OCI-LY7 (cell line): ENCODE results near the gene LRFN5. TPM values are rescaled to one million over a fixed set of nuclear protein-coding genes. Genes with fewer than 3 reads are reported as not detected.
"Not testable (repeated sequence)": the region's sequence is repeated elsewhere in the genome, so short reads cannot be mapped to it uniquely, and the experiment has no call there.

Experiments used
- BruUV-seq: library from RNA; stranded (reverse); fragments of 400-500 nt; replicated peaks from 2 replicates; lab custom pipeline; 2021; lab: Mats Ljungman, UMichigan
- CTCF ChIA-PET: fragments of 300-600 bp; sonication (Branson Sonifier 250); formaldehyde crosslinking; loops from one replicate; lab custom pipeline; 2022; ENCODE audit warnings: antibody characterized with exemption; ENCODE audit not compliant: unreplicated experiment; lab: Charles Lee
- POLR2A ChIA-PET: fragments of 300-600 bp; sonication (Branson Sonifier 250); formaldehyde crosslinking; loops from one replicate; lab custom pipeline; 2022; ENCODE audit warnings: antibody characterized with exemption; lab: Charles Lee
- DNase-seq: peaks from one replicate; pipeline ENCODE4 v3.0.0-alpha.2; 2015; ENCODE audit warnings: low spot score
- H2AFZ ChIP-seq: fragments of 200-600 bp; sonication (generic), shearing (Covaris generic); 2 replicates; pipeline ENCODE4 v1.6.1; 2014; ENCODE audit warnings: mild to moderate bottlenecking, antibody characterized with exemption, low read length, moderate library complexity
- H3K27ac ChIP-seq: fragments of 200-600 bp; sonication (generic); 2 replicates; pipeline ENCODE4 v1.5.1; 2014; ENCODE audit warnings: mixed run types, low read depth, mild to moderate bottlenecking, moderate library complexity, low read length, inconsistent platforms; ENCODE audit not compliant: poor library complexity, severe bottlenecking
- H3K36me3 ChIP-seq: fragments of 200-600 bp; sonication (generic); 2 replicates; pipeline ENCODE4 v1.6.1; 2014; ENCODE audit warnings: mild to moderate bottlenecking, antibody characterized with exemption, low read length, moderate library complexity, mixed read lengths; ENCODE audit not compliant: insufficient read depth
- H3K4me1 ChIP-seq: fragments of 200-600 bp; sonication (generic); 2 replicates; pipeline ENCODE4 v1.5.1; 2014; ENCODE audit warnings: mild to moderate bottlenecking, low read length; ENCODE audit not compliant: insufficient read depth, poor library complexity, severe bottlenecking
- H3K4me2 ChIP-seq: fragments of 200-600 bp; sonication (generic); 2 replicates; pipeline ENCODE4 v1.6.1; 2014; ENCODE audit warnings: mild to moderate bottlenecking, low read length
- H3K4me3 ChIP-seq: fragments of 200-600 bp; sonication (generic); 2 replicates; pipeline ENCODE4 v1.5.1; 2014; ENCODE audit warnings: mild to moderate bottlenecking, low read depth, low read length; ENCODE audit not compliant: poor library complexity, severe bottlenecking
- H3K79me2 ChIP-seq: fragments of 200-600 bp; sonication (generic); 2 replicates; pipeline ENCODE4 v1.6.1; 2016; ENCODE audit warnings: low read depth, mild to moderate bottlenecking, low read length, moderate library complexity, mixed read lengths; ENCODE audit not compliant: insufficient read depth
- H3K9me2 ChIP-seq: fragments of 200-600 bp; sonication (generic); 2 replicates; pipeline ENCODE4 v1.6.1; 2016; ENCODE audit warnings: mild to moderate bottlenecking, low read length, mixed read lengths; ENCODE audit not compliant: insufficient read depth
- H3K9me3 ChIP-seq: fragments of 200-600 bp; sonication (generic); 2 replicates; pipeline ENCODE4 v1.6.1; 2014; ENCODE audit warnings: mild to moderate bottlenecking, mixed run types, low read length, mixed read lengths
- H4K20me1 ChIP-seq: fragments of 200-600 bp; sonication (generic); 2 replicates; pipeline ENCODE4 v1.6.1; 2014; ENCODE audit warnings: mild to moderate bottlenecking, antibody characterized with exemption, low read length, moderate library complexity, mixed read lengths; ENCODE audit not compliant: insufficient read depth
- EZH2phosphoT487 ChIP-seq: fragments of 200-600 bp; sonication (generic); IDR thresholded peaks from 2 replicates; pipeline ENCODE4 v1.6.1; 2018; ENCODE audit warnings: low read depth, borderline replicate concordance, mild to moderate bottlenecking, mixed run types, antibody characterized with exemption, low read length, moderate library complexity, mixed read lengths
- intact Hi-C: fragments of 100-400 bp; cut with micrococcal nuclease; formaldehyde crosslinking; loops from one replicate; pipeline ENCODE4 v1.10.0; 2022; ENCODE audit not compliant: unreplicated experiment
- total RNA-seq, 2 experiments: library from RNA; depleted of rRNA in 1 of 2; stranded (reverse); fragments of >200 nt in 1 of 2; shearing (Covaris generic) in 1 of 2; gene quantifications; 2 replicates each; pipeline ENCODE4 v1.2.3, GENCODE V29; 2014 to 2022
- TF ChIP-seq, protein P1 (sequence below): fragments of 200-600 bp; sonication (generic); conservative IDR thresholded peaks from 2 replicates; pipeline ENCODE4 v1.5.1; 2014; ENCODE audit warnings: mild to moderate bottlenecking, antibody characterized with exemption, low read length, moderate library complexity, mixed read lengths

The LRFN5 gene
- total RNA-seq, 2 experiments from 2014 or later: not detected

DNA sequence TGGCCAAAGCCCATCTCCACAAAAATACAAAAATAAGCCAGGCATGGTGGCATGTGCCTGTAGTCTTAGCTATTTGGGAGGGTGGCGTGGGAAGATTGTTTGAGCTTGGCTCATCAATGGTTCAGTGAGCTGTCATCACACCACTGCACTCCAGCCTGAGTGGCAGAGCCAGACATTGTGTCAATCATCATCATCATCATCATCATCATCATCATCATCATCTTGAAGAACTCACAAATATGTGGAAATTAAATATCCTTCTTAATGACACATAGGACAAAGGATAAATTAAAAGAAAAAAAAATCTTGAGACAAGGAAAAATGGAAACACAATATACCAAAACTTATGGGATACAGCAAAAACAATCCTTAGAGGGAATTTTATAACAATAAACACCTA lies 132.5 kb downstream of the LRFN5 start:
- Histone ChIP-seq H3K4me2 (no peak overlapping the region), H4K20me1 (no peaks in the 10 kb centered on the region), H3K4me3 (no peak overlapping the region), H3K79me2 (no peaks in the 10 kb centered on the region), H3K9me3 (no peaks in the 10 kb centered on the region), H3K9me2 (no peaks in the 10 kb centered on the region), H3K27ac (no peak overlapping the region), H2AFZ (no peak overlapping the region), H3K4me1 (no peaks in the 10 kb centered on the region), H3K36me3 (no peaks in the 10 kb centered on the region)
- CTCF ChIA-PET: no interaction called here
- no peak for DNase-seq
- intact Hi-C loops: no loop called here
- TF ChIP-seq EZH2phosphoT487: no peak
- TF ChIP-seq, protein P1, sequence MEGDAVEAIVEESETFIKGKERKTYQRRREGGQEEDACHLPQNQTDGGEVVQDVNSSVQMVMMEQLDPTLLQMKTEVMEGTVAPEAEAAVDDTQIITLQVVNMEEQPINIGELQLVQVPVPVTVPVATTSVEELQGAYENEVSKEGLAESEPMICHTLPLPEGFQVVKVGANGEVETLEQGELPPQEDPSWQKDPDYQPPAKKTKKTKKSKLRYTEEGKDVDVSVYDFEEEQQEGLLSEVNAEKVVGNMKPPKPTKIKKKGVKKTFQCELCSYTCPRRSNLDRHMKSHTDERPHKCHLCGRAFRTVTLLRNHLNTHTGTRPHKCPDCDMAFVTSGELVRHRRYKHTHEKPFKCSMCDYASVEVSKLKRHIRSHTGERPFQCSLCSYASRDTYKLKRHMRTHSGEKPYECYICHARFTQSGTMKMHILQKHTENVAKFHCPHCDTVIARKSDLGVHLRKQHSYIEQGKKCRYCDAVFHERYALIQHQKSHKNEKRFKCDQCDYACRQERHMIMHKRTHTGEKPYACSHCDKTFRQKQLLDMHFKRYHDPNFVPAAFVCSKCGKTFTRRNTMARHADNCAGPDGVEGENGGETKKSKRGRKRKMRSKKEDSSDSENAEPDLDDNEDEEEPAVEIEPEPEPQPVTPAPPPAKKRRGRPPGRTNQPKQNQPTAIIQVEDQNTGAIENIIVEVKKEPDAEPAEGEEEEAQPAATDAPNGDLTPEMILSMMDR: no peak
- BruUV-seq: no TSS peak
- POLR2A ChIA-PET: no interaction called here

DNA sequence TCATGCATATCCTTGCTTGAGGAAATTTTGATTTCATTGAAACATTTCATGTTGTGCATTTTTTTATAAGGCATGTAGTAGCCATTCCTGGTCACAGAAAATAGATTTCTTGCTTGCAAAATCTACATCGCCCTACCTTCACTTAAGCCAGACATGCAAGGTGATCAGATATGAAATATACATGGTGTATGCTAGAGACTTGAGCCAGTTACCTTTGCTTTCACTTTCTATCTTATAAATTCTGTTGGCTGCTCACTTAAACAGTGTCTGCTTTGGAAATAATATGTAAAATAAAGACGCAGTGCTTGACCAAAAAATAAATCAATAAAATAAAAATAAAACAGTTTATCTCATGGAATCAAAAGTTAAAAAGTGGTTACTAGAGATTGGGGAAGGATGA lies 136.5 kb downstream of the LRFN5 start:
- H3K36me3 ChIP-seq: no peaks in the 10 kb centered on the region
- H3K4me3 ChIP-seq: no peak overlapping the region
- no peaks in the 10 kb centered on the region for H3K9me3 ChIP-seq
- TF ChIP-seq EZH2phosphoT487: no peak
- CTCF ChIA-PET: no interaction called here
- BruUV-seq: no TSS peak
- H3K4me2 ChIP-seq: no peak overlapping the region
- H4K20me1 ChIP-seq: no peaks in the 10 kb centered on the region
- intact Hi-C loops: no loop called here
- H3K79me2 ChIP-seq: no peaks in the 10 kb centered on the region
- POLR2A ChIA-PET: no interaction called here
- no peaks in the 10 kb centered on the region for H3K4me1 ChIP-seq
- no peaks in the 10 kb centered on the region for H3K9me2 ChIP-seq
- H3K27ac ChIP-seq: no peak overlapping the region
- DNase-seq: no peak
- H2AFZ ChIP-seq: no peak overlapping the region

DNA sequence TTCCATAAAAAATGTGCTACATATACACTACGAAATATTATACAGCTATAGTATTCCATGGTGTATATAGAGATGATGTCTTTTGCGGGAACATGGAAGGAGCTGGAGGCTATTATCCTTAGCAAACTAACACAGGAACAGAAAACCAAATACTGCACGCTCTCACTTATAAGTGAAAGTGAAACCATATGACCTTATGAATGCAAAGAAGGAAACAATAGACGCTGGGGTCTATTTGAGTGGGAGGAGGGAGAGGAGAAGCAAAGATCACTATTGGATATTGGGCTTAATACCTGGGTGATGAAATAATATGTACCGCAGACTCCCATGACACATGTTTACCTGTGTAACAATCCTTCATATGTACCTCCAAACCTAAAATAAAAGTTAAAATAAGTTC lies 142.8 kb downstream of the LRFN5 start:
- TF ChIP-seq, protein P1: no peak
- Histone ChIP-seq H3K79me2 (no peaks in the 10 kb centered on the region), H3K36me3 (no peaks in the 10 kb centered on the region), H3K4me1 (no peaks in the 10 kb centered on the region), H3K4me3 (no peak overlapping the region), H3K9me2 (no peaks in the 10 kb centered on the region), H2AFZ (peak overlapping the region; percentile 50; the same call in 1 of the 2 replicates), H3K27ac (no peak overlapping the region), H4K20me1 (no peaks in the 10 kb centered on the region), H3K4me2 (peak overlapping the region; percentile 30; the same call in 1 of the 2 replicates), H3K9me3 (no peaks in the 10 kb centered on the region)
- ChIA-PET CTCF (no interaction called here), POLR2A (no interaction called here)
- no TSS peak for BruUV-seq
- intact Hi-C loops: no loop called here
- DNase-seq: no peak

DNA sequence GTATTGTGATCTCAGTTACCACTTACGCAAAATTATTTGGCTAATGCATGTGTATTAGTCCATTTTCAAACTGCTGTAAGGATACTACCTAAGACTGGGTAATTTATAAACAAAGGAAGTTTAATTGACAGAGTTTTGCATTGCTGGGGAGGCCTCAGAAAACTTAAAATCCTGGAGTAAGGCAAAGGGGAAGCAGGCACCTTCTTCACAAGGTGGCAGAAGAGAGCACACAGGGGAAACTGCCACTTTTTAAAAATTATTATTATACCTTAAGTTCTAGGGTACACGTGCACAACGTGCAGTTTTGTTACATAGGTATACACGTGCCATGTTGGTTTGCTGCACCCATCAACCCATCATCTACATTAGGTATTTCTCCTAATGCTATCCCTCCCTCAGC lies 143.9 kb downstream of the LRFN5 start:
- H3K9me2 ChIP-seq, POLR2A ChIA-PET, DNase-seq, intact Hi-C loops, BruUV-seq, H3K4me3 ChIP-seq, H4K20me1 ChIP-seq, H2AFZ ChIP-seq, H3K36me3 ChIP-seq, H3K4me1 ChIP-seq, H3K79me2 ChIP-seq, H3K27ac ChIP-seq, CTCF ChIA-PET, H3K4me2 ChIP-seq, H3K9me3 ChIP-seq: not testable (repeated sequence)
